Left lung (tissue), 10 donors: ENCODE measurements around the gene FJX1. TPM values are rescaled to one million over a fixed set of nuclear protein-coding genes. Genes with fewer than 3 reads are reported as not detected.

Experiments
- ATAC-seq: fragments of 200-7000 bp; cut with Tn5 transposase; one replicate; pipeline ENCODE4 v1.9.1; 2020; ENCODE audit warnings: moderate library complexity
- DNase-seq, 4 donors: peaks; one replicate each; pipeline ENCODE4 v3.0.0-alpha.2; 2013 to 2020
- H3K27ac ChIP-seq, 2 donors: fragments of 200-600 bp; sonication (generic) in 1 of 2; one replicate each; pipeline versions ENCODE4 v1.5.0 to v1.8.0; 2020 to 2021
- H3K27me3 ChIP-seq, 2 donors: fragments of 200-600 bp; sonication (generic) in 1 of 2; one replicate each; pipeline versions ENCODE4 v1.5.0 to v1.8.0; 2020 to 2021
- H3K36me3 ChIP-seq, 2 donors: fragments of 200-600 bp; sonication (generic) in 1 of 2; one replicate each; pipeline versions ENCODE4 v1.5.0 to v1.8.0; 2020 to 2021
- H3K4me1 ChIP-seq, 2 donors: fragments of 200-600 bp; one replicate each; pipeline ENCODE4 v1.8.0; 2021
- H3K4me3 ChIP-seq, 2 donors: fragments of 200-600 bp; sonication (generic) in 1 of 2; one replicate each; pipeline versions ENCODE4 v1.5.0 to v1.8.0; 2020 to 2021; ENCODE audit warnings: mild to moderate bottlenecking in 1 of 2
- H3K9me3 ChIP-seq, 2 donors: fragments of 200-600 bp; sonication (generic) in 1 of 2; one replicate each; pipeline versions ENCODE4 v1.5.0 to v1.8.0; 2020 to 2021
- CTCF ChIP-seq, 2 donors: fragments of 200-600 bp; sonication (generic) in 1 of 2; IDR thresholded peaks; one replicate each; pipeline versions ENCODE4 v1.5.0 to v1.8.0; 2021; ENCODE audit warnings: antibody characterized with exemption in 2 of 2
- intact Hi-C, 2 donors: fragments of 100-400 bp; cut with DNase I; formaldehyde crosslinking; loops; one replicate each; pipeline versions ENCODE4 v1.11.2 to v1.14.2; 2022
- polyA plus RNA-seq, 6 donors: library from polyadenylated mRNA; unstranded; fragments of 120-200 nt; gene quantifications; one replicate each; pipeline ENCODE4 v1.2.1, GENCODE V29; 2013; ENCODE audit not compliant: insufficient read length in 6 of 6
- total RNA-seq, 2 donors: library from RNA; stranded (reverse); fragmentation: NEBNext Ultra II Directional; extraction: Animal tissue kit (Norgen Biotek cat#: 25700); gene quantifications; one replicate each; pipeline ENCODE4 v1.2.1, GENCODE V29; 2021
- donor health status: DM: no; HTN: yes; CAD: no.
- donor health status: DM: no; HTN: no; CAD: no.

Gene FJX1
- total and polyA plus RNA-seq, 8 donors: 3.9 to 6.6 (median 5.0) TPM

- Histone ChIP-seq H3K36me3 (no peaks in the 10 kb centered on the region), H3K4me1 (no peaks in the 10 kb centered on the region), H3K9me3 (no peaks in the 10 kb centered on the region), H3K4me3 (no peak overlapping the region), H3K27me3 (peaks cover 0 to 7% of the 10 kb centered on the region in 2 donors), H3K27ac (no peak overlapping the region)
- no peak for ATAC-seq
- no peak for DNase-seq
- no peak for TF ChIP-seq CTCF (IDR thresholded peaks at IDR 0.05)
- intact Hi-C loops: loop anchor here in 1 of 2 donors (10.0 kb wide), 1 partner anchor 222 kb away; no protein-coding TSS in a partner anchor
Measured at GRCh38 chr11:35602979-35603378, 15.3 kb upstream of the FJX1 start.

GRCh38 chr11:35605706-35606105 is 12.6 kb upstream of the FJX1 start:
- H3K36me3 ChIP-seq: no peaks in the 10 kb centered on the region
- intact Hi-C loops: loop anchor here in 1 of 2 donors (10.0 kb wide), 1 partner anchor 219 kb away; no protein-coding TSS in a partner anchor
- no peak overlapping the region for H3K27ac ChIP-seq
- H3K9me3 ChIP-seq: no peaks in the 10 kb centered on the region
- no peak overlapping the region for H3K4me3 ChIP-seq
- H3K4me1 ChIP-seq: no peaks in the 10 kb centered on the region
- TF ChIP-seq CTCF (IDR thresholded peaks at IDR 0.05): no peak
- ATAC-seq (peak; percentile 47), DNase-seq (peak in 2 of 4 donors; percentile 63 to 85)
- H3K27me3 ChIP-seq: peaks cover 0 to 22% of the 10 kb centered on the region in 2 donors

GRCh38 chr11:35606206-35606605 is 12.1 kb upstream of the FJX1 start:
- H3K9me3 ChIP-seq: no peaks in the 10 kb centered on the region
- H3K4me3 ChIP-seq: no peak overlapping the region
- H3K4me1 ChIP-seq: no peaks in the 10 kb centered on the region
- intact Hi-C loops: loop anchor here in 1 of 2 donors (10.0 kb wide), 1 partner anchor 219 kb away; no protein-coding TSS in a partner anchor
- ATAC-seq: no peak
- H3K27me3 ChIP-seq: peaks cover 0 to 18% of the 10 kb centered on the region in 2 donors
- no peaks in the 10 kb centered on the region for H3K36me3 ChIP-seq
- TF ChIP-seq CTCF (IDR thresholded peaks at IDR 0.05): no peak
- no peak overlapping the region for H3K27ac ChIP-seq
- no peak for DNase-seq

DNA sequence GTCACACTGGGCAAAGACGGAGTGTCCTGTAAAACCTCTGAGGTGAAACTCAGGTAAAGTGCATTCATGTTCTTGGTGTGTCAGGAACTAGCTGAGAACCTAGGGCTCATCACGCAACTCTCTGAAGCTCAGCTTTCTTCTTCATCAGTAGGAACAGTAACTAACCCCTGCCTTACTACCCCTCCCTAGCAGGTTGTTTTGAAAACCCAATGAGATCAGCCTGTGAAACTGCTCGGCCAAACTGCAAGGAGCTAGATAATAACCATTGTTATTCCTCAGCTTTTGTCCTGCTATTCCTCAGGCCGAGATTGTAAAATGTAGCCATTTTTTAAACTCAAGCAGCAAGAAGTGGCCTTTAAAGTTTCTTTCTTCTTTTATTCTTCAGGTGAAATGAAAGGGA is 9.8 kb upstream of the FJX1 start:
- no peak for ATAC-seq
- no peak for TF ChIP-seq CTCF (IDR thresholded peaks at IDR 0.05)
- intact Hi-C loops: loop anchor here in 1 of 2 donors (10.0 kb wide), 1 partner anchor 216 kb away; no protein-coding TSS in a partner anchor

DNA sequence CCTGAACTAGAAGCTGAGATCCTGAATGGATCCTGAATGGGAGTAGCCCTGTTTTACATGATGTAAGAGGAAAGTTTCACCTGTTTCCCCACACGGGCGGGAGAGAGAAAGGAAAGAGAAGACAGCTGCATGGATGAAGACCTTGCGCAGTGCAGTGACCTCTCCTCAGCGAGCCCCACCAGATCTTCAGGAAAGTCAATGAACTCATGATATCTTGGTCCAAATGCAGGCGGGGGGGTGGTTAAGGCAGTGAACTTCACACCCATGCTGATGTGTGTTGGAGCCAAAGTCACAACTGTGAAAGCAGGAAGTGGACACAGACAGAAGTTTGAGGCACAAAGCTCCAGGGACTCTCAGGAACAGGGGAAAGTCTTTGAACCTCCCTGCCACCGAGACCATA is 8.6 kb upstream of the FJX1 start:
- Histone ChIP-seq H3K4me1 (no peaks in the 10 kb centered on the region), H3K4me3 (no peak overlapping the region), H3K36me3 (no peaks in the 10 kb centered on the region), H3K27ac (no peak overlapping the region), H3K9me3 (no peaks in the 10 kb centered on the region), H3K27me3 (peaks cover 0 to 23% of the 10 kb centered on the region in 2 donors)
- DNase-seq: no peak
- no peak for TF ChIP-seq CTCF (IDR thresholded peaks at IDR 0.05)
- ATAC-seq: no peak
- intact Hi-C loops: loop anchor here in 1 of 2 donors (10.0 kb wide), 1 partner anchor 215 kb away; no protein-coding TSS in a partner anchor

More for the DNA sequence above, 9.8 kb upstream of the FJX1 start:
- H3K27ac ChIP-seq: no peak overlapping the region
- no peaks in the 10 kb centered on the region for H3K9me3 ChIP-seq
- no peak for DNase-seq
- no peak overlapping the region for H3K4me3 ChIP-seq
- no peaks in the 10 kb centered on the region for H3K4me1 ChIP-seq
- peaks cover 0 to 18% of the 10 kb centered on the region in 2 donors for H3K27me3 ChIP-seq
- H3K36me3 ChIP-seq: no peaks in the 10 kb centered on the region
